Chondrocyte (in vitro differentiated cells): ENCODE data around the gene CCNB2. TPM values are rescaled to one million over a fixed set of nuclear protein-coding genes. Genes with fewer than 3 reads are reported as not detected.
A peak's percentile ranks its signal among the peaks of the same experiment; 100 is the strongest.

ENCODE experiments used
- DNase-seq: peaks from one replicate; pipeline ENCODE4 v3.0.0; 2021; ENCODE audit warnings: mixed read lengths, low spot score
- H3K27ac Mint-ChIP-seq: one replicate; pipeline ENCODE4 v1.8.0; 2021; ENCODE audit warnings: mild to moderate bottlenecking, moderate library complexity, mixed read lengths; ENCODE audit not compliant: unreplicated experiment
- H3K27me3 Mint-ChIP-seq: 2 replicates; pipeline ENCODE4 v1.8.0; 2021; ENCODE audit warnings: low read depth, mixed read lengths
- H3K36me3 Mint-ChIP-seq: 2 replicates; pipeline ENCODE4 v1.8.0; 2021; ENCODE audit warnings: low read depth, mixed read lengths
- H3K4me1 Mint-ChIP-seq: 2 replicates; pipeline ENCODE4 v1.8.0; 2021; ENCODE audit warnings: low read depth, mild to moderate bottlenecking, mixed read lengths
- H3K4me3 Mint-ChIP-seq: one replicate; pipeline ENCODE4 v1.8.0; 2021; ENCODE audit warnings: mild to moderate bottlenecking, moderate library complexity, mixed read lengths; ENCODE audit not compliant: unreplicated experiment
- H3K9me3 Mint-ChIP-seq: 2 replicates; pipeline ENCODE4 v1.8.0; 2021; ENCODE audit warnings: low read depth, mixed read lengths
- long read RNA-seq: library from polyadenylated mRNA; stranded (forward); transcript quantifications from one replicate; pipeline ENCODE4 v2.0.0, GENCODE V29; 2021
- total RNA-seq: library from RNA; stranded (reverse); gene quantifications from 3 replicates; pipeline ENCODE4 v1.2.1, GENCODE V29; 2021
- TF ChIP-seq, protein P1 (sequence below): fragments of 200-600 bp; sonication (generic); IDR thresholded peaks from 2 replicates; pipeline ENCODE4 v1.5.0; 2021; ENCODE audit warnings: antibody characterized with exemption, mild to moderate bottlenecking, moderate library complexity

CCNB2 gene
- 5.3 to 10.4 TPM (median 9.7 TPM) in 3 replicates for total RNA-seq
- long read RNA-seq, transcript CCNB2-201 (9 exons, 1,556 nt): major isoform, 14 of 15 reads
- long read RNA-seq, partial matches to known transcripts: 0 of 15 reads
- long read RNA-seq, other reads (novel, unspliced or antisense): 1 of 15 reads

DNA sequence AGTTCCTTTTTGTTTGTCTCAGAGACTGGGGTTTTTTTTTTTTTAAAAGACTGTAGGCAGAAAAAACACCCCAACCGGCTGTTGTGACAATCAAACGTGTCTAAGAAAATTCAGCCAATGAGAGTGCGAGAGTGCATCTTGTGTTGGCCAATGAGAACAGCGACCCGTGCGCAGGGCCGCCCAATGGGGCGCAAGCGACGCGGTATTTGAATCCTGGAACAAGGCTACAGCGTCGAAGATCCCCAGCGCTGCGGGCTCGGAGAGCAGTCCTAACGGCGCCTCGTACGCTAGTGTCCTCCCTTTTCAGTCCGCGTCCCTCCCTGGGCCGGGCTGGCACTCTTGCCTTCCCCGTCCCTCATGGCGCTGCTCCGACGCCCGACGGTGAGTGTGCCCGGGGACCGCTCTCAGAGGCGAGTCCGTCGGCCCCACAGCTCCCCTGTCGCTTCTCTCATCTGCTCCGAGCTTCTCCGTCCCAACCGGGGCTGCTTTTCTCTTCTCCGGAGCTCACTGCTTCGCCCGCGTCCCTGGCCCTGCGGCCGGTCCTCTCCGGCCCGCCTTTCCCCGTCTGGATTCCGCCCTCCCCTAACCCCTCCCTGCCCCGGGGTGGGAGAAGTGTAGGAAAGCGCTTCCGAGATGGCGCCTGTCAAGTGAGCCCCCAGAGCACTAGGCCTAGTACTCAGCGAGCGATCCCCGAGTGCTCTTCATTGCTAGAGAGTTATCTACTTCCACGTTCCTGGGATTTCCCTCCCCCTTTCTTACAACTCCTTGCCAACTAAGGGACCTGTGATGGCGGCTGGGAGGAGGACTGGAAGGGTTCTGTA lies at the start of gene CCNB2:
Gene CCNB2 (plus strand): TSS at position 235 of the 821 bp plus-strand sequence. CDS start 123 bp downstream, at position 358.
- Mint-ChIP-seq H3K36me3 (peaks cover 7% of the 10 kb centered on the region), H3K27me3 (no peaks in the 10 kb centered on the region)
- TF ChIP-seq, protein P1, sequence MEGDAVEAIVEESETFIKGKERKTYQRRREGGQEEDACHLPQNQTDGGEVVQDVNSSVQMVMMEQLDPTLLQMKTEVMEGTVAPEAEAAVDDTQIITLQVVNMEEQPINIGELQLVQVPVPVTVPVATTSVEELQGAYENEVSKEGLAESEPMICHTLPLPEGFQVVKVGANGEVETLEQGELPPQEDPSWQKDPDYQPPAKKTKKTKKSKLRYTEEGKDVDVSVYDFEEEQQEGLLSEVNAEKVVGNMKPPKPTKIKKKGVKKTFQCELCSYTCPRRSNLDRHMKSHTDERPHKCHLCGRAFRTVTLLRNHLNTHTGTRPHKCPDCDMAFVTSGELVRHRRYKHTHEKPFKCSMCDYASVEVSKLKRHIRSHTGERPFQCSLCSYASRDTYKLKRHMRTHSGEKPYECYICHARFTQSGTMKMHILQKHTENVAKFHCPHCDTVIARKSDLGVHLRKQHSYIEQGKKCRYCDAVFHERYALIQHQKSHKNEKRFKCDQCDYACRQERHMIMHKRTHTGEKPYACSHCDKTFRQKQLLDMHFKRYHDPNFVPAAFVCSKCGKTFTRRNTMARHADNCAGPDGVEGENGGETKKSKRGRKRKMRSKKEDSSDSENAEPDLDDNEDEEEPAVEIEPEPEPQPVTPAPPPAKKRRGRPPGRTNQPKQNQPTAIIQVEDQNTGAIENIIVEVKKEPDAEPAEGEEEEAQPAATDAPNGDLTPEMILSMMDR: no peak

DNA sequence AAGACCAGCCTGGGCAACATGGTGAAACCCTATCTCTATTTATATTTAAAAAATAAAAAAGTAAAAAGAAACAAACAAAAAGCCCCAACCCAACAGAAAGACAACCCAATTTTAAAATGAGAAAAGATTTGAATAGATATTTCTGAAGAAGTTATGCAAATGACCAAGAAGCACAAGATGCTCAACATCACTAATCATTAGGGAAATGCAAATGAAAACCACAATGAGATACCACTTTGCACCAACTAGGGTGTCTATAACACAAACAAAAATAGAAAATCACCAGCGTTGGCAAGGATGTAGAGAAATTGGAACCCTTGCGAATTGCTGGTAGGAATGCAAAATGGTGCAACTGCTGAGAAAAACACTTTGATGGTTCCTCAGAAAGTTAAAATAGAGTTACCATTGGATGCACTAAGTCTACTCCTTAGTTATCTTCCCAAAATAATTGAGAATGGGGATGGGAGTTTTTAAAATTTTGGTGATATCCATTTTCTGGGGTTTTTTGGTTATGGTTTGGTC lies 45.8 kb upstream of the CCNB2 start:
- Mint-ChIP-seq H3K27me3 (no peaks in the 10 kb centered on the region), H3K4me1 (no peaks in the 10 kb centered on the region), H3K9me3 (no peaks in the 10 kb centered on the region), H3K4me3 (no peak overlapping the region), H3K27ac (no peak overlapping the region), H3K36me3 (peaks cover 25% of the 10 kb centered on the region)
- TF ChIP-seq, protein P1: no peak
- no peak for DNase-seq

More for the DNA sequence above, at the start of gene CCNB2:
- DNase-seq: peak; percentile 83
- H3K4me3 Mint-ChIP-seq: peak within 1 kb of the TSS; percentile 88
- H3K27ac Mint-ChIP-seq: peak within 1 kb of the TSS; percentile 95
- peaks cover 12% of the 10 kb centered on the region for H3K4me1 Mint-ChIP-seq
- no peaks in the 10 kb centered on the region for H3K9me3 Mint-ChIP-seq

DNA sequence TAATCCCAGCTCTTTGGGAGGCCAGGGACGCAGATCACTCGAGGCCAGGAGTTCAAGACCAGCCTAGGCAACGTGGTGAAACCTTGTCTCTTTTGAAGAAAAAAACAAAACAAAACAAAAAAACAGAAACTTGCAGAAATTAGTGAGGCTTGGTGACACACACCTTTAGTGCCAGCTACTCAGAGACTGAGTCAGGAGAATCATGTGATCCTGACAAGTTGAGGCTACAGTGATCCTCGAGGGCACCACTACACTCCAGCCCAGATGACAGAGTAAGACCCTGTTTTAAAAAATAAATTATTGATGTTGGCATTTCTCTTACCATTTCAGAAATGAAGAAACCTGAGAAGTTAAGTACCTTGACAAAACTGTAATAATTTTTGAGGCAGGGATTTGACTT lies 44.6 kb upstream of the CCNB2 start:
- DNase-seq: no peak
- Mint-ChIP-seq H3K4me1 (no peaks in the 10 kb centered on the region), H3K4me3 (no peak overlapping the region), H3K9me3 (no peaks in the 10 kb centered on the region), H3K27ac (no peak overlapping the region), H3K36me3 (peaks cover 22% of the 10 kb centered on the region), H3K27me3 (no peaks in the 10 kb centered on the region)
- TF ChIP-seq, protein P1: no peak

DNA sequence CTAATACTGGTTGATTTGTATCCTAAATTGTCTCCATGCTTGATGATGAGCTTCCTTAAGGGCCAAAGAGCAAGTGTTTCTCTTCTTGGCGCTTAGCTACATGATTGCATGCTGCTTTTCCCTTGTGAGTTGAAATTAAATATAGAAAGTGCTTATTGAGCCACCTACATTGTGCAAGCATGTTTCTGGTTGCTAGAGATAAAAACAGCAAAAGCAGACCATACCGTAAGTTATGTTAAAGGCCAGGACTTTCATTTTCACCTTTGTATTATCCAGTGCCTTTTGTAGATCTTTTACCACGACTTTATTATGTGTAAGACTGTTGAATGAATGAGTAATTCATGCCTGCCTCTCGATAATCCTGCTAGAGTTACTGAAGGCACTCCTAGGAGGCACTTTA lies 41.9 kb upstream of the CCNB2 start:
- Mint-ChIP-seq H3K27me3 (no peaks in the 10 kb centered on the region), H3K9me3 (no peaks in the 10 kb centered on the region), H3K36me3 (peaks cover 32% of the 10 kb centered on the region), H3K4me1 (no peaks in the 10 kb centered on the region), H3K27ac (no peak overlapping the region), H3K4me3 (no peak overlapping the region)
- no peak for DNase-seq
- TF ChIP-seq, protein P1: no peak

DNA sequence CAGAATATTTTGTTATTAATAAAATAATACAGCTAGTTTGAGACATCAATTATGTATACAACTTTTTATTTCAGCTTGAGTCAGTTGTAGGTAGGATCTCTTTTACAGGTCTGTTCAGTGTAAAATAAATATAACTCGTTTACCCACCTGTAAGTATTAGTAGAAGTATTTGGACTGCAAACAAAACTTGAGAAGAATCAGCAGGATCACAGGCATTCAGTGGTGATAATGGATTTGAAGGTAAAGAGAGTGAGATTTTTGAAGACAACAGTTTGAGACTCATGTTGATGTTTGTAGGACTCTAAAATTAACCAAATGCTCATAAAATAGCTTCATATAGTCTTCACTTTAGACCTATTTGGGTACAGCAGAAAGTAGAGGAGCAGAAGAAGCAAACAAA lies 35.5 kb upstream of the CCNB2 start:
- H3K4me3 Mint-ChIP-seq: no peak overlapping the region
- H3K27ac Mint-ChIP-seq: no peak overlapping the region
- DNase-seq: no peak
- H3K4me1 Mint-ChIP-seq: no peaks in the 10 kb centered on the region
- peaks cover 11% of the 10 kb centered on the region for H3K9me3 Mint-ChIP-seq
- no peaks in the 10 kb centered on the region for H3K27me3 Mint-ChIP-seq
- peaks cover 36% of the 10 kb centered on the region for H3K36me3 Mint-ChIP-seq
- TF ChIP-seq, protein P1: no peak
